Neural cell (in vitro differentiated cells): Measurements from ENCODE around the gene EDAR. TPM values are rescaled to one million over a fixed set of nuclear protein-coding genes. Genes with fewer than 3 reads are reported as not detected.

Experiments
- H2AFZ ChIP-seq: fragments of 200-600, 300-800 bp; sonication (generic), shearing (Covaris generic); 2 replicates; pipeline ENCODE4 v1.6.0; 2014; ENCODE audit warnings: low read depth, mild to moderate bottlenecking, antibody characterized with exemption, low read length, moderate library complexity
- H3F3A ChIP-seq: fragments of 200-600 bp; shearing (Covaris generic); 2 replicates; pipeline ENCODE4 v1.6.1; 2016; ENCODE audit warnings: mild to moderate bottlenecking, moderate library complexity, mixed read lengths, antibody characterized with exemption, low read length; ENCODE audit not compliant: insufficient read depth, poor library complexity, severe bottlenecking
- H3K27ac ChIP-seq: fragments of 200-600, 300-800 bp; sonication (generic), shearing (Covaris generic); 2 replicates; pipeline ENCODE4 v1.5.1; 2014; ENCODE audit warnings: mild to moderate bottlenecking, low read length, moderate library complexity
- H3K27me3 ChIP-seq: fragments of 300-800, 200-600 bp; sonication (generic), shearing (Covaris generic); 2 replicates; pipeline ENCODE4 v1.6.0; 2014; ENCODE audit warnings: mild to moderate bottlenecking, low read depth, low read length, moderate library complexity; ENCODE audit not compliant: insufficient read depth
- H3K36me3 ChIP-seq: fragments of 300-800, 200-600 bp; sonication (generic), shearing (Covaris generic); 2 replicates; pipeline ENCODE4 v1.5.1; 2014; ENCODE audit warnings: mild to moderate bottlenecking, antibody characterized with exemption, low read length, moderate library complexity; ENCODE audit not compliant: insufficient read depth
- H3K4me2 ChIP-seq: fragments of 300-800, 200-600 bp; sonication (generic), shearing (Covaris generic); 2 replicates; pipeline ENCODE4 v1.6.0; 2014; ENCODE audit warnings: mild to moderate bottlenecking, low read length
- H3K4me3 ChIP-seq: fragments of 300-800, 200-600 bp; sonication (generic), shearing (Covaris generic); 2 replicates; pipeline ENCODE4 v1.5.1; 2014; ENCODE audit warnings: mild to moderate bottlenecking, low read length, moderate library complexity
- H3K79me2 ChIP-seq: fragments of 200-600 bp; shearing (Covaris generic); replicated peaks from 2 replicates; pipeline ENCODE4 v1.6.0; 2014; ENCODE audit warnings: mild to moderate bottlenecking, low read length, moderate library complexity; ENCODE audit not compliant: insufficient read depth
- H3K9ac ChIP-seq: fragments of 300-800, 200-600 bp; sonication (generic), shearing (Covaris generic); 2 replicates; pipeline ENCODE4 v1.6.1; 2016; ENCODE audit warnings: mild to moderate bottlenecking, low read length, mixed read lengths
- H3K9me2 ChIP-seq: fragments of 200-600 bp; shearing (Covaris generic); 2 replicates; pipeline ENCODE4 v1.6.1; 2016; ENCODE audit warnings: mild to moderate bottlenecking, low read length, mixed read lengths; ENCODE audit not compliant: insufficient read depth
- H3K9me3 ChIP-seq: fragments of 200-600, 300-800 bp; sonication (generic), shearing (Covaris generic); 2 replicates; pipeline ENCODE4 v1.6.1; 2016; ENCODE audit warnings: mild to moderate bottlenecking, mixed run types, low read length, moderate library complexity, mixed read lengths
- H4K20me1 ChIP-seq: fragments of 200-600 bp; shearing (Covaris generic); 2 replicates; pipeline ENCODE4 v1.6.1; 2016; ENCODE audit warnings: mild to moderate bottlenecking, mixed run types; ENCODE audit not compliant: insufficient read depth
- EP300 ChIP-seq: fragments of 450-650 bp; conservative IDR thresholded peaks from 2 replicates; pipeline ENCODE4 v1.6.1; 2014; ENCODE audit warnings: antibody characterized with exemption, mild to moderate bottlenecking, moderate library complexity; ENCODE audit not compliant: poor library complexity, severe bottlenecking
- EZH2 ChIP-seq: fragments of 200-600, 300-800 bp; shearing (Covaris generic), sonication (generic); IDR thresholded peaks from 2 replicates; pipeline ENCODE4 v1.6.1; 2014; ENCODE audit warnings: antibody characterized with exemption, low read length, borderline replicate concordance, mild to moderate bottlenecking; ENCODE audit not compliant: insufficient read depth, poor library complexity, severe bottlenecking
- MXI1 ChIP-seq: fragments of 450-650 bp; conservative IDR thresholded peaks from 2 replicates; pipeline ENCODE4 v1.6.1; 2014; ENCODE audit warnings: antibody characterized with exemption, mild to moderate bottlenecking; ENCODE audit not compliant: poor library complexity, severe bottlenecking
- POLR2AphosphoS5 ChIP-seq: IDR thresholded peaks from 2 replicates; pipeline ENCODE4 v1.6.1; 2012
- RAD21 ChIP-seq: fragments of 450-650 bp; conservative IDR thresholded peaks from 2 replicates; pipeline ENCODE4 v1.6.1; 2014; ENCODE audit warnings: antibody characterized with exemption, mild to moderate bottlenecking, moderate library complexity
- SMC3 ChIP-seq: fragments of 450-650 bp; conservative IDR thresholded peaks from 2 replicates; pipeline ENCODE4 v1.6.1; 2014; ENCODE audit warnings: antibody characterized with exemption, mild to moderate bottlenecking, moderate library complexity; ENCODE audit not compliant: poor library complexity
- TAF1 ChIP-seq: IDR thresholded peaks from 2 replicates; pipeline ENCODE4 v1.6.1; 2012; ENCODE audit warnings: low read depth
- polyA plus RNA-seq: library from polyadenylated mRNA; depleted of rRNA; stranded (reverse); fragments of >200 nt; gene quantifications from 2 replicates; pipeline ENCODE4 v1.2.3, GENCODE V29; 2014
- TF ChIP-seq, protein P1 (sequence below): IDR thresholded peaks from 2 replicates; pipeline ENCODE4 v1.6.1; 2012; ENCODE audit warnings: borderline replicate concordance
- TF ChIP-seq, protein P2 (sequence below): fragments of 450-650 bp; IDR thresholded peaks from 2 replicates; pipeline ENCODE4 v1.5.1; 2014; ENCODE audit warnings: antibody characterized with exemption, mild to moderate bottlenecking, moderate library complexity; ENCODE audit not compliant: poor library complexity, severe bottlenecking

EDAR gene
- polyA plus RNA-seq, 1 donor from 2014 or later = not detected

DNA sequence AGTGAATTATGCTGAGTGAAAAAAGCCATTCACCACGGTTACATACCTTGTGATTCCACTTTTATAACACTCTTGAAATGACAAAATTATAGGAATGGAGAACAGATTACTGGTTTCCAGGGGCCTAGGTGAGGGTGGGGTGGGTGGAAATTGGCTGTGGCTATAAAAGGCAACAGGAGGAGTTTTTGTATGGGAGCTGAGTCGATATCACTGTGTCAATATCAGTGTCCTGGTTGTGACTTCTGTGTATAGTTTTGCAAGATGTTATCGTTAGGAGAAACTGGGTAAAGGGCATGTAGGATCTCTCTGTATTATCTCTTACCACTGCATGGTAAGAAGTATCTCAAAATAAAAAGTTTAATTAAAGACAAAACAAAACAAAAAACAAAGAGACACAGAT is 84.3 kb downstream of the EDAR start:
- H2AFZ ChIP-seq = no peak overlapping the region
- no peaks in the 10 kb centered on the region for H3K27me3 ChIP-seq
- no peak overlapping the region for H3K4me3 ChIP-seq
- no peak overlapping the region for H3K4me2 ChIP-seq
- no peaks in the 10 kb centered on the region for H3K36me3 ChIP-seq
- no peaks in the 10 kb centered on the region for H4K20me1 ChIP-seq
- no peak for TF ChIP-seq MXI1
- TF ChIP-seq SMC3 = no peak
- no peak for TF ChIP-seq TAF1
- no peaks in the 10 kb centered on the region for H3K9me2 ChIP-seq
- H3F3A ChIP-seq = no peaks in the 10 kb centered on the region
- no peaks in the 10 kb centered on the region for H3K79me2 ChIP-seq
- no peaks in the 10 kb centered on the region for H3K9me3 ChIP-seq
- H3K27ac ChIP-seq = no peak overlapping the region
- no peak overlapping the region for H3K9ac ChIP-seq

DNA sequence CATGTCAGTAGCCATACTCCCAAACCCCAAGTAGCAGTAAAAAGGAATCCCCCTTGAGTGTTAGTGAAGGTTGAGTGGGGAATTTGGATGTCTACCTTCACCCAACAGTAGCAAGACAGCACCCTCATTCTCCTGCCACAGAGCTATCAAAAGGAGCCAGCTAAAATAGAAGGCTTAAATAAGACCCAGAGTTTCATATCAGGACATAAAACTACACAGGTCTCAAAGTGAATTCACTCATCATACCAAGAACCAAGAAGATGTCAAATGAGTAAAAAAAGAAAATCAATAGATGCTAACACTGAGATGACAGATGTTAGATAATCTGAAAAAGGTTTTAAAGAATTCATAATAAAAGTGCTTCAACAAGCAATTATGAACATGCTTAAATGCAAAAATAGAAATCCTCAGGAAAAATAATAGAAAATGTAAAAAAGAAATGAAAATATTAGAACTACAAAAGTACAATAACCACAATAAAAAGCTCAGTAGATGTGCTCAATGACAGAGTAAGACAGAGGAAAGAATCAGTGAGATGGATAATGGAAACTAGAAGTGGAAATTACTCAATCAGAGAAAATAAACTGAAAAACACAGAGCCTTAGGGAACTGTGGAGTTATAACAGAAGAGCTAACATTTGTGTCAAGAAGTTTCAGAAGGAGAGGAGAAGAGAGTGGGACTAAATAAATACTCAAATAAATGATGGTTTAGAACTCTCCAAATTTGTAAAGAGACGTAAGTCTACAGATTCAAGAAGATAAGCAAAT is 90.5 kb downstream of the EDAR start:
- Histone ChIP-seq H3K9me3 (no peaks in the 10 kb centered on the region), H2AFZ (no peak overlapping the region), H3K9ac (no peak overlapping the region), H4K20me1 (no peaks in the 10 kb centered on the region), H3K79me2 (no peaks in the 10 kb centered on the region), H3K4me3 (no peak overlapping the region), H3K36me3 (no peaks in the 10 kb centered on the region), H3K9me2 (no peaks in the 10 kb centered on the region), H3K27ac (no peak overlapping the region), H3K4me2 (no peak overlapping the region), H3K27me3 (no peaks in the 10 kb centered on the region), H3F3A (no peaks in the 10 kb centered on the region)
- no peak for TF ChIP-seq MXI1
- TF ChIP-seq POLR2AphosphoS5 = no peak
- no peak for TF ChIP-seq EP300
- TF ChIP-seq, protein P1, sequence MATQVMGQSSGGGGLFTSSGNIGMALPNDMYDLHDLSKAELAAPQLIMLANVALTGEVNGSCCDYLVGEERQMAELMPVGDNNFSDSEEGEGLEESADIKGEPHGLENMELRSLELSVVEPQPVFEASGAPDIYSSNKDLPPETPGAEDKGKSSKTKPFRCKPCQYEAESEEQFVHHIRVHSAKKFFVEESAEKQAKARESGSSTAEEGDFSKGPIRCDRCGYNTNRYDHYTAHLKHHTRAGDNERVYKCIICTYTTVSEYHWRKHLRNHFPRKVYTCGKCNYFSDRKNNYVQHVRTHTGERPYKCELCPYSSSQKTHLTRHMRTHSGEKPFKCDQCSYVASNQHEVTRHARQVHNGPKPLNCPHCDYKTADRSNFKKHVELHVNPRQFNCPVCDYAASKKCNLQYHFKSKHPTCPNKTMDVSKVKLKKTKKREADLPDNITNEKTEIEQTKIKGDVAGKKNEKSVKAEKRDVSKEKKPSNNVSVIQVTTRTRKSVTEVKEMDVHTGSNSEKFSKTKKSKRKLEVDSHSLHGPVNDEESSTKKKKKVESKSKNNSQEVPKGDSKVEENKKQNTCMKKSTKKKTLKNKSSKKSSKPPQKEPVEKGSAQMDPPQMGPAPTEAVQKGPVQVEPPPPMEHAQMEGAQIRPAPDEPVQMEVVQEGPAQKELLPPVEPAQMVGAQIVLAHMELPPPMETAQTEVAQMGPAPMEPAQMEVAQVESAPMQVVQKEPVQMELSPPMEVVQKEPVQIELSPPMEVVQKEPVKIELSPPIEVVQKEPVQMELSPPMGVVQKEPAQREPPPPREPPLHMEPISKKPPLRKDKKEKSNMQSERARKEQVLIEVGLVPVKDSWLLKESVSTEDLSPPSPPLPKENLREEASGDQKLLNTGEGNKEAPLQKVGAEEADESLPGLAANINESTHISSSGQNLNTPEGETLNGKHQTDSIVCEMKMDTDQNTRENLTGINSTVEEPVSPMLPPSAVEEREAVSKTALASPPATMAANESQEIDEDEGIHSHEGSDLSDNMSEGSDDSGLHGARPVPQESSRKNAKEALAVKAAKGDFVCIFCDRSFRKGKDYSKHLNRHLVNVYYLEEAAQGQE = no peak
- TF ChIP-seq EZH2 = no peak
- TF ChIP-seq TAF1 = no peak
- TF ChIP-seq, protein P2, sequence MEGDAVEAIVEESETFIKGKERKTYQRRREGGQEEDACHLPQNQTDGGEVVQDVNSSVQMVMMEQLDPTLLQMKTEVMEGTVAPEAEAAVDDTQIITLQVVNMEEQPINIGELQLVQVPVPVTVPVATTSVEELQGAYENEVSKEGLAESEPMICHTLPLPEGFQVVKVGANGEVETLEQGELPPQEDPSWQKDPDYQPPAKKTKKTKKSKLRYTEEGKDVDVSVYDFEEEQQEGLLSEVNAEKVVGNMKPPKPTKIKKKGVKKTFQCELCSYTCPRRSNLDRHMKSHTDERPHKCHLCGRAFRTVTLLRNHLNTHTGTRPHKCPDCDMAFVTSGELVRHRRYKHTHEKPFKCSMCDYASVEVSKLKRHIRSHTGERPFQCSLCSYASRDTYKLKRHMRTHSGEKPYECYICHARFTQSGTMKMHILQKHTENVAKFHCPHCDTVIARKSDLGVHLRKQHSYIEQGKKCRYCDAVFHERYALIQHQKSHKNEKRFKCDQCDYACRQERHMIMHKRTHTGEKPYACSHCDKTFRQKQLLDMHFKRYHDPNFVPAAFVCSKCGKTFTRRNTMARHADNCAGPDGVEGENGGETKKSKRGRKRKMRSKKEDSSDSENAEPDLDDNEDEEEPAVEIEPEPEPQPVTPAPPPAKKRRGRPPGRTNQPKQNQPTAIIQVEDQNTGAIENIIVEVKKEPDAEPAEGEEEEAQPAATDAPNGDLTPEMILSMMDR = no peak
- no peak for TF ChIP-seq RAD21
- no peak for TF ChIP-seq SMC3
